ENCODE results near the gene ABCG2. TPM values are rescaled to one million over a fixed set of nuclear protein-coding genes. Genes with fewer than 3 reads are reported as not detected.

The ABCG2 gene
- total RNA-seq, result 0.10 TPM

DNA sequence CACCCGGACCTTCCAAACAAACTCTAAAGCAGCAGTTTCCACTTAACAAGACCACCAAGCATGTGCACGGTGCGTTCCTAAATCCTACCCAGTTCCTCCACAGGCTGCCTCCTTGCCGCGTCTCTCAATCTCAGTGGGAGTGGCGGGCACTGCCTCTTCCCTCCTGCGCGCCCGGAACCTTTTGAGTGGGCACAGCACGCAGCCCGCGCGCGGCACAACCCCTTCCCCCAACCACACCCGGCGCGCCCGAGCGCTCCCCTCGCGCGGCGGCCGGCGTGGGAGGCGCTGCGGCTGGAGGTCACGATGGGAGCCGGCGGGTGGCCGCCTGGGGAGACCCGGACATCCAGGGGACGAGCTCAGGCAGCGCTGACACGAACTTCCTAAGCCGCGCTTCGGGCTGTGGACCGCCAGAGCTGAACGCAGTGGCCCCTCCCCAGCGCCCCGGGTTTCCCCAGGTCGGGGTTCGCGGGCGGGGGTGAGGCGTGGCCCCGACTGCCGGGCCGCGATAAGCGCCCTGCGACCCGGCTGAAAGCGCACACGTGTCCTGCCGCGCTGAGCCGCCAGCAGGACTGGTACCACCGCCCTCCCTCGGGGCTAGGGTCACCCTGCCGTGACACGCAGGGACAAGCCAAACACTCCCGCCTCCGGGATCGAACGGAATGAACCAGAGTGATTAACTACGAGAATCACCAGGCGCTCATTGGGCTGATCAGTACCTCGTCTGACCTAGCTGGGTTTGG lies at the start of gene ABCG2:
Gene ABCG2, minus strand, starts transcription at position 151 of the 740 bp plus-strand sequence. CDS start 18,644 bp downstream, outside the sequence.
- Histone ChIP-seq H3K27me3 (ENCODE audit: insufficient read depth, low read length) (peaks cover 23% of the 10 kb centered on the region), H3K9me3 (ENCODE audit: low read depth, low read length) (no peaks in the 10 kb centered on the region), H3K4me3 (ENCODE audit: low read length) (peak within 1 kb of the TSS; percentile 31), H3K4me1 (ENCODE audit: insufficient read depth, low read length) (peaks cover 14% of the 10 kb centered on the region)

DNA sequence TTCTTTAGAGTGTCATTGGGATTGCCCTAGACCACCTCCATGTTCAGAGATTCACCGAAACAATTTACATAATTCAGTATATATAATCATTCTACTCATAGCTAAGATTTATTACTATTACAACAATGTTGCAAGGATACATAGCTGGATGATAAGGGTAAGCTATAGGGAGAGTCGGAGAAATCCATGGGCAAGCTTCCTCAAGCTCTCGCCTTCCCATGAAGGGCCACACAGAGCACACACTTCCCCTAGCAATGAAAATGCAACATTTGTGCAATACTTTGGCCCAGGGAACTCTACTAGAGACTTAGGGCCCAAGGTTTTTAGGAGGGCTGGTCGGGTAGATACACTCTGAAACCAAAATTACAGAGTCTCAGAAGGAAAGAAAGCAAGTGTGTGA lies 49.7 kb upstream of the ABCG2 start:
- Histone ChIP-seq H3K9me3 (ENCODE audit: low read depth, low read length) (no peaks in the 10 kb centered on the region), H3K4me3 (ENCODE audit: low read length) (no peak overlapping the region), H3K27me3 (ENCODE audit: insufficient read depth, low read length) (no peaks in the 10 kb centered on the region), H3K4me1 (ENCODE audit: insufficient read depth, low read length) (no peaks in the 10 kb centered on the region)

DNA sequence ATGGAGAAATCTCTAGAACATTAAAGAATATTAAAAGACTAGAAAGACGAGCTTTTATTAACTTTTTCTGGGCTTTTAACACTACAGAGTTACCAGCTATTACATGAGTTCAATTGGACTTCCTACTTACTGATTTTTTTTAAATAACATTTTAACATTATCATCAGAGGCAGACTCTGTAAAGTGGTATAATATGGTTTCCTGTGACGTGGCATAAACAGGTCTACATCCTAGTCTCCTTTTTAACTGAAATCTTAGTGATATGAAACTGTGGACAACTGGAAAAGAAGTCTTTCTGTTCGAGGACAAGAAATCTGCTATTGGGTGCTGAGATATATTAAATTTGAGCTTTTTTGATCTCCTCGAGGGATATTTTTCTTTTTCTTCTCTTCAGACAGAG lies 48.7 kb upstream of the ABCG2 start:
- no peaks in the 10 kb centered on the region for H3K27me3 ChIP-seq (ENCODE audit: insufficient read depth, low read length)
- H3K4me1 ChIP-seq (ENCODE audit: insufficient read depth, low read length), result no peaks in the 10 kb centered on the region
- H3K9me3 ChIP-seq (ENCODE audit: low read depth, low read length), result no peaks in the 10 kb centered on the region
- no peak overlapping the region for H3K4me3 ChIP-seq (ENCODE audit: low read length)

DNA sequence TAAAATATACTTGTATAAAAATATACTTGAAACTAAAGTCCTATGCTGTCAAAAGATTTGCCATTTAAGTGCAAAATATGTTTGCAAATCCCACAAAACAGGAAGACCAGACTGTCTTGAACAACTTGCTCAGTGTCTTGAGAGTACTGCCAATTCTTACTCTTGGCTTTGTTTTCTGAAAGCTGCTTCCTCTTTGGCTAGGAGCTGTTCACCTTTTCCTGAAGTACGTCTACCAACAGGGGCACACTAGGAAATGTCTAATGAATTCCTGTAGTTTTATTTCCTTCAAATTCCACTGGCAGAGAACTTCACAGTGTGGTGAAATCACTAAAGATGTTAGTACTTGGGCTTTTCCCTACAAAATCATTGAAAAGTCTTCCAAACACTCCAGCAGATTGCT lies 46.4 kb upstream of the ABCG2 start:
- Histone ChIP-seq H3K9me3 (ENCODE audit: low read depth, low read length) (no peaks in the 10 kb centered on the region), H3K4me1 (ENCODE audit: insufficient read depth, low read length) (no peaks in the 10 kb centered on the region), H3K4me3 (ENCODE audit: low read length) (no peak overlapping the region), H3K27me3 (ENCODE audit: insufficient read depth, low read length) (no peaks in the 10 kb centered on the region)

DNA sequence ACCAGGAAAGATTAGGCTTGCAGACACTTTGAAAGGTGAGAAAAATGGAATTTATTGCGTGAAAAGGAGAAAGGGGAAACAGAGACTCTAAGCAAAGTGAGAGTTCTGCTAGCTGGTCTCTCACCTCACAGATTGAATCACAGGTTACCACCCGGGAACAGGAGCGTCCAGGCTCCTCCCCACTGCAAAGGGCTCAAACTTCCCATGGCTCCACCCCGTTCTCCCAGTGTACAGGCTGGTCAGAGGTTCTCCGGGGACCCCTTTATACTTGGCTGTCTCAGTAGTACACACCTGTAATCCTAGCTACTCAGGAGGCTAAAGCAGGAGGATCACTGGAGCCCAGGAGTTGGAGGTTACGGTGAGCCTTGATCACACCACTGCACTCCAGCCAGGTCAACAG lies 44.0 kb upstream of the ABCG2 start:
- no peaks in the 10 kb centered on the region for H3K9me3 ChIP-seq (ENCODE audit: low read depth, low read length)
- no peak overlapping the region for H3K4me3 ChIP-seq (ENCODE audit: low read length)
- no peaks in the 10 kb centered on the region for H3K4me1 ChIP-seq (ENCODE audit: insufficient read depth, low read length)
- no peaks in the 10 kb centered on the region for H3K27me3 ChIP-seq (ENCODE audit: insufficient read depth, low read length)

DNA sequence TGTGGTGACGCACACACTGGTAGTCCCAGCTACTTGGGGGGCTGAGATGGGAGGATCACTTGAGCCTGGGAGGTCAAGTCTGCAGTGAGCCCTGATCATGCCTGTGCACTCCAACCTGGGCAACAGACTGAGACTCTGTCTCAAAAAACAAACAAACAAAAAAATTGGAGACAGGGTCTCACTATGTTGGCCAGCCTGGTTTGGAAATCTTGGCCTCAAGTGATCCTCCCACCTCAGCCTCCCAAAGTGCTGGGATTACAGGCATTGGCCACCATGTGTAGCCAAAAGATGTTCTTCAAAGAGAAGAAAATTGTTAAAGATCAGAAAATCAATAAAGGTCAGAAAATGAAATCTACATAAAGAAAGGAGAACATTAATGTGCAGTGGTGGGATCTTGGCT lies 41.7 kb upstream of the ABCG2 start:
- no peaks in the 10 kb centered on the region for H3K4me1 ChIP-seq (ENCODE audit: insufficient read depth, low read length)
- H3K9me3 ChIP-seq (ENCODE audit: low read depth, low read length), result no peaks in the 10 kb centered on the region
- no peak overlapping the region for H3K4me3 ChIP-seq (ENCODE audit: low read length)
- H3K27me3 ChIP-seq (ENCODE audit: insufficient read depth, low read length), result no peaks in the 10 kb centered on the region

DNA sequence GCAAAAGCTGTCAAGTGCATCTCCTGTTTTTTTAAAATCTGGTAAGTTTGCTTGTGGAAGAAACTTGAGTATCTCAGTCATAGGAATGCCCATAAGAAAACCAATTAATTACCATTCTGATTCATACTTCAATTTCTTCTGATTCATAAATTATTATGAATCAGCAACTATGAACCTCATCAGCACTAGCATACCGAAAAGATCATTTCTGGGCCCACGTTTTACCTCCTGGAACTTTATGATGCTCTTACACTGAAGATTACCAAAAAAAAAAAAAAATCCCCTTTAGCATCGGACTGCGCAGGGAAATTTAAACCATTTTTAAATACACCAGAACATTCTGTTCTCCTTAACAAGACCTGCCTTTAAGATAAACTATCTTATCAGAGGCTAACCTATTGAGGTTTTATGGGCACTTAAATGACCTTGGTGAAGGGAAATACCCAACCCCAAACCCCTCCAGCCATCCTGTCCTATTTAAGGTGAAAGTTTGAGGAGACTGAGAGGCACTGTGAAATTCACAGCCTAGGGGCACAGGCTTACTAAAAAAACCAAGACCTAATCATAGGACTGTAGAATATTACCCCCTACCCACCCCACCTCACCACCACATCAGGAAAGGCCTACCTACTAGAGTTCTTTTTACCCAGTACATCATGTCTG lies 38.2 kb upstream of the ABCG2 start:
- Histone ChIP-seq H3K27me3 (ENCODE audit: insufficient read depth, low read length) (no peaks in the 10 kb centered on the region), H3K9me3 (ENCODE audit: low read depth, low read length) (no peaks in the 10 kb centered on the region), H3K4me1 (ENCODE audit: insufficient read depth, low read length) (no peaks in the 10 kb centered on the region), H3K4me3 (ENCODE audit: low read length) (no peak overlapping the region)

DNA sequence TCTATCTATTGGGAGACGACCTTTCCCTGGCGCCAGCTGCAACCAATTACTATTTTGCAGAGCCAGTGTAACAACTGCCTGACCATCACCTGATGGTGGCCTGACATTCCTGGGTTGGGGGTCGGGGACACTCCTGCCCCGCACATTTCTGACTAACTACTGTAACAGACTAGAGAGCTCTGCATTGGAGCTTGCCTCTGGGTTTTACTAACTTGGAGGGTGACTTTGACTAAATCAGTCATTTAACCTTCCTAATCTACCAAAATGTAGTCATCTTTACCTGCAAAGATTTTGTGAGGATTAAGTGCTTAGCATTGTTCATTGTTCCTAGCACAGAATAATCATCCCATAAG lies 37.5 kb upstream of the ABCG2 start:
- H3K4me3 ChIP-seq (ENCODE audit: low read length), result no peak overlapping the region
- H3K9me3 ChIP-seq (ENCODE audit: low read depth, low read length), result no peaks in the 10 kb centered on the region
- H3K27me3 ChIP-seq (ENCODE audit: insufficient read depth, low read length), result no peaks in the 10 kb centered on the region
- H3K4me1 ChIP-seq (ENCODE audit: insufficient read depth, low read length), result no peaks in the 10 kb centered on the region

DNA sequence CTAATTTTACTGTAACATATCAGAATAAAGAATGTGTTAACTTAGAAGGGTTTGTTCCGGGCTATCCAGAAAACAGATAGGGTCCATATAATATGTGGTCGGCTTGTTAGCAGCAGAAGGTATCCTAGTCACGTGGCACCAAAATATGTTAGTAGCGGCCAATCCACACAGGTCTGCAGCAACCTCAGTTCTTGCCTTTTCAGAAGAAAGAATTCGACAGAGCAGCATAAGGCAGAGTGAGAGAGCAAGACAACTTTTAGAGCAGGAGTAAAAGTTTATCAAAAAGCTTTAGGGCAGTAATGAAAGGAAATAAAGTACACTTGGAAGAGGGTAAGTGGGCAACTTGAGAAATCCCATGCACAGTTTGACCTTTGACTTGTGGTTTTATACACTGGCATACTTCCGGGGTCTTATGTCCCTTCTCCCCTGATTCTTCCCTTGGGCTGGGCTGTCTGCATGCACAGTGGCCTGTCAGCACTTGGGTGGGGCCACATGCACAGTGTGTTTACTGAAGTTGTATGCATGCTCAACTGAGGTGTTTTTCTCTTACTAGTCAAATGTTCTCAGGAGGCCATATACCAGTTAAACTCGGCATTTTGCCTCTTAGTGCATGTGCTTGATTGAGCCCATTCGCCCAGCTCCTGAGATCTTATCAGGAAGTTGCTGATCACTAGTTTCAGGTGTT lies 37.0 kb upstream of the ABCG2 start:
- Histone ChIP-seq H3K9me3 (ENCODE audit: low read depth, low read length) (no peaks in the 10 kb centered on the region), H3K4me1 (ENCODE audit: insufficient read depth, low read length) (no peaks in the 10 kb centered on the region), H3K27me3 (ENCODE audit: insufficient read depth, low read length) (no peaks in the 10 kb centered on the region), H3K4me3 (ENCODE audit: low read length) (no peak overlapping the region)

DNA sequence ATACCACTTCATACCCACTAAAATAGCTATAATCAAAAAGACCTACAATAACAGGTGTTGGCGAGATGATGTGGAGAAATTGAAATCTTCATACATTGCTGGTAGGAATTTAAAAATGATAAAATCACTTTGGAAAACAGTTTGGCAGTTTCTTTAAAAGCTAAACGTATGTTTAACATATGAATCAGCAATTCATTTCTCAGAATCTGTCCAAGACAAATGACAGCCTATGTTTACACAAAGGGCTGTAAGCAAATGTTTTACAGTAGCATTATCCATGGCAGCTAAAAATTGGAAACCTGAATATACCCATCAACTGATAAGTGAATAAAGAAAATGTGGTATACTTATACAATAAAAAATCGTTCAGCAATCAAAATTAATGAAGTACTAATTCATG lies 33.0 kb upstream of the ABCG2 start:
- Histone ChIP-seq H3K4me3 (ENCODE audit: low read length) (no peak overlapping the region), H3K27me3 (ENCODE audit: insufficient read depth, low read length) (no peaks in the 10 kb centered on the region), H3K9me3 (ENCODE audit: low read depth, low read length) (no peaks in the 10 kb centered on the region), H3K4me1 (ENCODE audit: insufficient read depth, low read length) (no peaks in the 10 kb centered on the region)

DNA sequence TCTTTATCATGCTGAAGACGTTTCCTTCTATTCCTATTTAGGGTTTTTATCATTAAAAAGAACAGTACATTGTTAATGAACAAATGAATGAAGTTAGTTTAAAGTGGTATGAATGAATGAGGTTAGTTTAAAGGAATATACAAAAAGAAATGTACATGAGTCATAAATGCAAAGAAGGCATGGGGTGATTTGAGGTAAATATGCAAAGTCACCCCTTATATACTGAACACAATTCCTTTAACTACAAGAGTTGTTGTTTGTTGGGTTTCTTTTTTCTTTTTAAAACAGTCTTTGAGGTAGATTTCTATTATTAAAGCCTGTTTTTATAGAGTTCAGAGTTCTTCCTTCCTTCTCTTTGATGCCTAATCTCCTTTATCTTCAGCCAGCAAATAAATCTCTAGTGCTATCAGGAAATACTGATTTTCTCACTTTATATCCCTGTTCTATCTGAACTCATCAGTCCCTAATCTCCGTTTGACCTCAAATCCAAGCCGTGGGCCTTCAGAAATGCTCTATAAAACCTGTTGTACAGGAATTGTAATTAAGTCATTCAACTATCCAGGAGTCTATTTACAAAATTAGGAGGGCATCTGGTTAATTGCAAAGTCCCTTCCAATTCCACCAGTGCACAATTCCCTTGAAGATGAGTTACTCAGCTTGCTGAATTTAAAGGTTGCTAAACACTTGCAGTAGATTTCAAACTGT lies 31.6 kb upstream of the ABCG2 start:
- Histone ChIP-seq H3K27me3 (ENCODE audit: insufficient read depth, low read length) (no peaks in the 10 kb centered on the region), H3K4me1 (ENCODE audit: insufficient read depth, low read length) (no peaks in the 10 kb centered on the region), H3K9me3 (ENCODE audit: low read depth, low read length) (no peaks in the 10 kb centered on the region), H3K4me3 (ENCODE audit: low read length) (no peak overlapping the region)

DNA sequence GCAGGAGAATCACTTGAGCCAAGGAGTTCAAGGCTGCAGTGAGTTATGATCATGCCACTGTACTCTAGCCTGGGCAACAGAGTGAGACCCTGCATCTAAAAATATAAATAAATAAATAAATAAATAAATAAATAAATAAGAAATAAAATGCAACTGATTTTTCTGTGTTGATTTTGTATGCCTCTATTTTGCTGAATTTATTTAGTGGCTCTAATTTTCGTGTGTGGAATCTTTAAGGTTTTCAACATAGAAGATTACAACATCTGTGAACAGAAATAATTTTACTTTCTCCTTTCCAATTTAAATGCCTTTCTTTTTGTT lies 30.9 kb upstream of the ABCG2 start:
- H3K4me1 ChIP-seq (ENCODE audit: insufficient read depth, low read length), result no peaks in the 10 kb centered on the region
- no peak overlapping the region for H3K4me3 ChIP-seq (ENCODE audit: low read length)
- no peaks in the 10 kb centered on the region for H3K9me3 ChIP-seq (ENCODE audit: low read depth, low read length)
- H3K27me3 ChIP-seq (ENCODE audit: insufficient read depth, low read length), result no peaks in the 10 kb centered on the region

DNA sequence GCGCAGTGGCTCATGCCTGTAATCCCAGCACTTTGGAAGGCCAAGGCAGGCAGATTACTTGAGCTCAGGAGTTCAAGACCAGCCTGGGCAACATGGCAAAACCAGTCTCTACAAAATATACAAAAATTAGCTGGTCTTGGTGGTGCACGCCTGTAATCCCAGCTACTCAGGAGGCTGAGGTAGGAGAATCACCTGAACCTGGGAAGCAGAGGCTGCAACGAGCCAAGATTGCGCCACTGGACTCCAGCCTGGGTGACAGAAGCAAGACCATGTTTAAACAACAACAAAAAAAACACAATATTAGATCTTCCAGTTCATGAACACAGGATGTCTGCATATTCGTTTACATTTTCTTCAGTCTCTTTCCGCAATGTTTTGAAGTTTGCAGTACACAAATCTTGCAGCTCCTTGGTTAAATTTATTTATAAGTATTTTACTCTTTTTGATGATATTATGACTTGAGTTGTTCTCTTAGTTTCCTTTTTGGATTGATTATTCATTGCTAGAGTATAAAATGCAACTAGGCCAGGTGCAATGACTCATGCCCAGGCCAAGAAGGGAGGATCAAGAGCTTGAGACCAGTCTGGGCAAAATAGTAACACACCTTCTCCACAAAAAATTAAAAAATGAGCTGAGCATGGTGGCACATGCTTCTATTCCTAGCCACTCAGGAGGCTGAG lies 30.4 kb upstream of the ABCG2 start:
- Histone ChIP-seq H3K9me3 (ENCODE audit: low read depth, low read length) (no peaks in the 10 kb centered on the region), H3K4me3 (ENCODE audit: low read length) (no peak overlapping the region), H3K27me3 (ENCODE audit: insufficient read depth, low read length) (no peaks in the 10 kb centered on the region), H3K4me1 (ENCODE audit: insufficient read depth, low read length) (no peaks in the 10 kb centered on the region)

DNA sequence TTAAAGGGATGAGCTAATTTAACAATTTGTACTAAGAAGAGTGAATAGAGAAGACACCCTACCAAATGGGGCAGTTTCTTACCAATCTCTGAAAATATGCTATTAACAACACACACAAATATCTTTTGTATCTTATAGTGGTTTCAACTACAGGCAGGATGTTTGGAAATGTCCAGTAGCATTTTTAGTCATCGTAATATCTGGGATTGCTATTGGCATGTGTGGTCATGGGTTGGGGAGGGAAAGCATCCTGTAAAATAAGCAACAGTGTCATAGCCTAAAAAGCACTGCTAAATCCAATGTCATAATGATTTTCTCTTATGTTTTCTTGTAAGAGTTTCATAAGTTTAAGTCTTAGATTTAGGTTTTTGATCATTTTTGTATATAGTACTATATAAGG lies 29.3 kb upstream of the ABCG2 start:
- H3K27me3 ChIP-seq (ENCODE audit: insufficient read depth, low read length), result no peaks in the 10 kb centered on the region
- no peak overlapping the region for H3K4me3 ChIP-seq (ENCODE audit: low read length)
- no peaks in the 10 kb centered on the region for H3K4me1 ChIP-seq (ENCODE audit: insufficient read depth, low read length)
- no peaks in the 10 kb centered on the region for H3K9me3 ChIP-seq (ENCODE audit: low read depth, low read length)

DNA sequence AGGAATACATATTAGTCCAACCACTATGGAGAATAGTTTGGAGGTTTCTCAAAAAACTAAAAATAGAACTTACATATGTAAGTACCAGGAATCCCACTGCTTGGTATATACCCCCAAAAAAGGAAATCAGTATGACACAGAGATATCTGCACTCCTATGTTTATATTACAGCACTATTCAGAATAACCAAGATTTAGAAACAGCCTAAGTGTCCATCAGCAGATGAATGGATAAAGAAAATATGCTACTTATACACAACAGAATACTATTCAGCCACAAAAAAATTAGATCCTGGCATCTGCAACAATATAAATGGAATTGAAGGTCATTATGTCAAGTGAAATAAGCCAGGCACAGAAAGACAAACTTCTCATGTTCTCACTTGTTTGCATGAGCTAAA lies 27.5 kb upstream of the ABCG2 start:
- Histone ChIP-seq H3K4me3 (ENCODE audit: low read length) (no peak overlapping the region), H3K4me1 (ENCODE audit: insufficient read depth, low read length) (no peaks in the 10 kb centered on the region), H3K27me3 (ENCODE audit: insufficient read depth, low read length) (no peaks in the 10 kb centered on the region), H3K9me3 (ENCODE audit: low read depth, low read length) (no peaks in the 10 kb centered on the region)
